Renal cortex interstitium (tissue), 11 donors: ENCODE measurements around the gene MARCHF2. TPM values are rescaled to one million over a fixed set of nuclear protein-coding genes. Genes with fewer than 3 reads are reported as not detected.
"Not testable (repeated sequence)": the region's sequence is repeated elsewhere in the genome, so short reads cannot be mapped to it uniquely, and the experiment has no call there.

Source experiments
- DNase-seq, 11 donors: peaks; one replicate each; pipeline ENCODE4 v3.0.0-alpha.2; 2013; ENCODE audit warnings: low read depth in 9 of 11, low spot score in 4 of 11; ENCODE audit errors: extremely low read depth in 1 of 11
- polyA plus RNA-seq, 3 donors: library from polyadenylated mRNA; unstranded; fragments of 120-200 nt; gene quantifications; one replicate each; pipeline ENCODE4 v1.2.1, GENCODE V29; 2013; ENCODE audit not compliant: insufficient read length in 3 of 3

The MARCHF2 gene
- polyA plus RNA-seq, 3 donors: 12.7 to 16.5 (median 16.0) TPM

DNA sequence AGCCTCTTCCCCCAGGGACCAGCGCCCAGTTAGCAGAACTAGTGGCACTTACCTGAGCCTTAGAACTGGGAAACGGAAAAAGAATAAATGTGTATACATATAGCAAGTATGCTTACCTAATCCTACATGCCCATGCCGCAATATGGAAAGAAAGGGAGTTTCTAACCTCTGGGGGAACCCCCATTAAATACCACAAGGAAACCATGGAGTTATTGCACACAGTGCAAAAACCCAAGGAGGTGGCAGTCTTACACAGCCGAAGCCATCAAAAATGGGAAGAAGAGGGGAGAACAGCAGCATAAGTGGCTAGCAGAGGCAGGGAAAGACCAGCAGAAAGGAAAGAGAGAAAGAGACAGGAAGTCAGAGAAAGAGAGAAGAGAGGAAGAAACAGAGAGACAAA lies 28.5 kb upstream of the MARCHF2 start:
- not testable (repeated sequence) for DNase-seq

- not testable (repeated sequence) for DNase-seq
Observed at GRCh38 chr19:8385103-8385502, 28.0 kb upstream of the MARCHF2 start.

DNA sequence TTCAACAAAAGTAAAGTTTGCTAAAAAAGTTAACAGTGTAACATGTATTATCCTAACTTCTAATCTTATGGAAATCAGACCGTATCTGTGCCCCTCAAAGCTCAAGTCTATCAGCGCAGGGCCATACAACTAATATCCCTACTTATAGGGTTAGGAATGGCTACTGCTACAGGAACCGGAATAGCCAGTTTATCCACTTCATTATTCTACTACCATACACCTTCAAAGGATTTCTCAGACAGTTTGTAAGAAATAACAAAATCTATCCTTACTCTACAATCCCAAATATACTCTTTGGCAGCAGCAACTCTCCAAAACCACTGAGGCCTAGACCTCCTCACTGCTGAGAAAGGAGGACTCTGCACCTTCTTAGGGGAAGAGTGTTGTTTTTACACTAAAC lies 27.5 kb upstream of the MARCHF2 start:
- DNase-seq: not testable (repeated sequence)

- not testable (repeated sequence) for DNase-seq
Observed at GRCh38 chr19:8386419-8386818, 26.7 kb upstream of the MARCHF2 start.

GRCh38 chr19:8386990-8387389 lies 26.1 kb upstream of the MARCHF2 start:
- no peak for DNase-seq

DNA sequence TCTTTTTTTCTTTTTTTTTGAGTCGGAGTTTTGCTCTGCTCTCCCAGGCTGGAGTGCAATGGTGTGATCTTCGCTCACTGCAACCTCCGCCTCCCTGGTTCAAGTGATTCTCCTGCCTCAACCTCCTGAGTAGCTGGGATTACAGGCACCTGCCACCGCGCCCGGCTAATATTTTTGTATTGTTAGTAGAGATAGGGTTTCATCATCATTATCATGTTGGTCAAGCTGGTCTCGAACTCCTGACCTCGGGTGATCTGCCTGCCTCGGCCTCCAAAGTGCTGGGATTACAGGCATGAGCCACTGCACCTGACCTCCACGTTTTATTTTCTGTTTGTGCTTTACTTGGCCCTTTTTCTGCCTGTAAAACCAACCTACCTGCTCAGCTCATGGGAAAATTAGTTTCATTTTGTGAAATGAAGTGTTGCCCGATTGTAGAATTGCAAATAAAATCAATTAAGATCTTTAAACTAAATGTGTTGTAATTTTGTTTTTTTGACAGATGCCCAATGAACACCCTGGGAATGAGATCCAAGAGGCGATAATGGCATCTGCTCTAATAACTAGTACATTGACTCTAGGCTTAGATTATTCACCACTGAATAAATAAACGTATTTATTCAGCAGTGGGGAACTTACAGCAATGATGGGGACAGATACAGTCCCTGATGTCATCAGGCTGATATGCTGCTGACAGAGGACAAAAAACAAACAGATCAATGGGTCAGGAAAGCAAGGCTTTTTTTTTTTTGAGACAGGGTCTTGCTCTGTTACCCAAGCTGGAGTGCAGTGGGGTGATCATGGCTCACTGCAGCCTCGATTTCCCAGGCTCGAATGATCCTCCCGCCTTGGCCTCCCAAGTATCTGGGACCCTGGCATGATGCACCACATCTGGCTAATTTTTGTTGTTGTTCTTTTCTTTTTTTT lies 25.2 kb upstream of the MARCHF2 start:
- DNase-seq: no peak

GRCh38 chr19:8388612-8388958 lies 24.5 kb upstream of the MARCHF2 start:
- DNase-seq: no peak

DNA sequence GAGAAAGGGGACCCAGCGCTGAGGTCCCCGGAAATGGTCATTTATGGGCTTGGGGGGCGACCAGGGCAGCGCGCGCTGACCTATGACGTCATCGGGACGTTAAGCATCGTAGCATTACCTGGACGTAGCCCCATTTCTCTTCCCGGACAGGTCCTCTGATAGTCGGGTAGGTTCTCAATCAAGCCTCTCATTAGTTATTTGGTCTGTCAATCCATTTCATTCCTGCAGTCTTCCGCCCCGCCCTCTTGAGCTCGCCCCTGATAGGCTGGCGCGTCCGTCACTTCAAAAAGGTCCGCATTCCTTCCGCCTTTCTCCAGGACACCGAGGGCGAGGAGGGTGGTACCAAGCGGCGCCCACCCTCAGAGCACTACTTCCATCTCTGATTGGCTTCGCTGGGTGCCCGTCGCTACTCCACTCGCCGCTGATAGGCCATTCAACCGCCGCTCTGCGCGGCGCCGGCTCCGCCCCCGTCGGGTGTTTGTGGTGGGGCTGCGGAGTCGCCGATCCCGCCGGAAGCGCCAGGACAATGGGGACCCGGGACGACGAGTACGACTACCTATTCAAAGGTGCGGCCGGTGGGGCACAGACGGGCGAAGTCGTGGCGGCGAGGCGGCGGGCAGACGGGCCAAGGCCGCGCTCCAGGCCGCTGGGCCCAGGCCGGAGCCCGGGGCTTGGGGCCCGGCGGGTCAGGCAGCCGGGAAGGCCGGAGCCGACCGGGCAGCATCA lies 23.1 kb upstream of the MARCHF2 start, which contains the start of gene RAB11B:
Gene RAB11B (plus strand): TSS at position 470 of the 726 bp plus-strand sequence. CDS start 57 bp downstream, at position 527.
- peak; percentile 98 to 100 (median 99) for DNase-seq

GRCh38 chr19:8390617-8390981 lies 22.5 kb upstream of the MARCHF2 start:
- DNase-seq: peak; percentile 70 to 89 (median 77)

DNA sequence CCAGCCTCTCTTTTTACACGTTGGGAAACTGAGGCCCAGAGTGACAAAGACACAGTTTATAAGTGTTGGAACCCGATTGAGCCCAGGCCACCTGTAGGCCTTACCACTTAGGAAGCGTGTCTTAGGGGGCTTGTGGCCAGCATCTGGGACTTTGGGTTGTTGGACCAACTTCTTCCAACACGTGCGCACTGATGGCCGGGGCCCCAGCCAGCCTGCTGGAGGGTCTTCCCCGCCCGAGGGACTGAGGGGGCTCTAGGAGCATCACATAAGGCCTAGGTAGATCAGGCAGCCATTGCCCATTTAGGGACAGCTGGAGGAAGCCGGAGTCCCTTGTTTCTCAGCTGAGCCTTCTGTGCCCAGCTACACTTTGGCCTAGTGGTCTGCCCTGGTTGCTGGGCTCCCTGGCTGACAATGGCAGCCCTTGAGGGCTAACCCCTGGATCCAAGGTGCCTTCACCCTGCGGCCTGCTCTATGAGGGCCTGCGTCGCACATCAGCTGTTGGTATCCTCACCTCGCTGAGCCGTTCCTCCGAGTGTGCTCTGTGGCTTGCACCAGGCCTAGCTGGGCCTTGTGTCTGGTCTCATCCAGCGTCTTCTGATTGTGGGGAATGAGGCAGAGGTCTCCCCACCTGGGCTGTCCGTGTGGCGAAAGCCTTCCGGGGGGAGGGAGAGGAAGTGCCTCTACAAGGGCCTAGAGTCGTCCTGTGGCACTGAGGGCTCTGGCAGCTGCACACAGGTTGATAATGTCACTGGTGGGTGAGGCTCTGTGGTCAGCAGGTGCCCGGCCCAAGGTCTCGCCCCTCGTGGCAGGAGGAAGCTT lies 21.7 kb upstream of the MARCHF2 start:
- DNase-seq: no peak

- no peak for DNase-seq
Observed at GRCh38 chr19:8392017-8392591, 21.0 kb upstream of the MARCHF2 start.

DNA sequence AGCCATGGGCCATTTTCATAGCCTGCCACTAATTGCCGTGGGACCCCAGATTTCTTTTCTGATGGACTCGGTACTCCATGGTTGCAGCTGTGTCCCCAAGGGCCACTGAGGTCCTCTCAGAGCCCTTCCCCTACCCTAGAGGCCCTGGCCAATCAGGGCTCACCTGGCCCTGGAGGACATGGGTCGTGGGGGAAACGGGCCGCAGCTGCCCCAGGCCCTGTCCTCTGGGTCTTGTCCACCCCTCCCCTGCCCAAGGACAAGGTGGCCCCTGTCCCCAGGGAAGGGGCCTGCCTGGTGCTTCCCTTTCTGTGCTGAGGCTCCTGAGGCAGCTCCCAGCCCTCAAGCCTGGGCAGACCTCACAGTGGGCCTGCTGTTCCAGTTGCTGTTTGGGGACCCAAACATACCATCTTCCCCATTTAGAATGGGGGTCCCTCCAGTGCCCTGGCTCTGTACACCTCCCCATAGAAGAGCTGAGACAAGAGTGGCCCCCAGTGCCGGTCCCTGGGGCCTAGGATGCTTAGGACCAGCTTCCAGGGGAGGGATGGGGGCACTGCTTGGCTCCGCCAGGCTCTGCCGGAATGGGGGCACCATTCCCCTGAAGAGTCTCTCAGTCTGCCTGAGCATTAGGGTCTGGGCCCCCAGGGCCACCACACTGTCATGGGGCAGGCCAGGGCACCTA lies 19.8 kb upstream of the MARCHF2 start:
- no peak for DNase-seq

- DNase-seq: no peak
Observed at GRCh38 chr19:8393871-8394250, 19.2 kb upstream of the MARCHF2 start.

- no peak for DNase-seq
Observed at GRCh38 chr19:8395621-8396082, 17.5 kb upstream of the MARCHF2 start.

GRCh38 chr19:8396185-8396562 lies 16.9 kb upstream of the MARCHF2 start:
- no peak for DNase-seq

DNA sequence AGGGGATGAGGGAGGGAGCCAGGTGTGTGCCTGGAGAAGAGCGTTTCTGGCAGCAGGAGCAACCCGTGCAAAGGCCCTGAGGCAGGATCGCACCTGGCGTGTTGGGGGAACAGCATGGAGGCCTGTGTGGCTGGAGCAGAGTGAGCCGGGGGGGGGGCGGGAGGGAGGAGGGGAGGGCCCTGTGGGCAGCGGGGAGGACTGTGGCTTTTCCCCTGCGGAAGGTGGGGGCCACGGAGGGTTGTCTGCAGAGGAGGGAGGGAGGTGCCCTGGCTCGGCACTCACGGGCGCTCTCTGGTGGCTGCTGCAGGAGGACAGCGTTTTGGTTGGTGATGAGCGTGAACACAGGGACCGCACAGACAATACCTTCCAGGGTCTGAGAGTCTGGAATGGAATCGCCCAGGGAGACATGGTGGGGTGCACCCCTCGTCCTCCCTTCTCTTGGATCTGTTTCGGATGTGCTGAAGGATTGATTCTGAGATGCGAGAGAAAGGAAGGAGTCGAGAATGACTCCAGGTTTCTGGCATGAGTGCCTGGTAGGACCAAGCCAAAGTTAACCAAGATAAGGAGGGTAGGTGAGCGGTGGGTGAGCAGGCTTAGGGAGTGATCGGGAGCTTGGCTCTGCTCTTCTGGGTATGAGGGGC lies 16.4 kb upstream of the MARCHF2 start:
- no peak for DNase-seq

GRCh38 chr19:8397271-8397670 lies 15.8 kb upstream of the MARCHF2 start:
- DNase-seq: no peak

- DNase-seq: no peak
Observed at GRCh38 chr19:8397746-8398310, 15.3 kb upstream of the MARCHF2 start.
